HepG2 (cell line): ENCODE results near the gene CPM. TPM values are rescaled to one million over a fixed set of nuclear protein-coding genes. Genes with fewer than 3 reads are reported as not detected.

Experiments used
- ARID2 ChIP-seq: sonication (generic); formaldehyde crosslinking; IDR thresholded peaks from 2 replicates; pipeline ENCODE4 v1.8.1; 2022; ENCODE audit warnings: mild to moderate bottlenecking, missing genetic modification reagents, borderline replicate concordance
- ATF7 ChIP-seq, 2 experiments: fragments of 450-650 bp in 1 of 2; sonication (generic) in 1 of 2; formaldehyde crosslinking in 1 of 2; IDR thresholded peaks; 2 replicates each; pipeline versions ENCODE4 v1.4.0 to v1.6.1; 2016 to 2020; ENCODE audit warnings: antibody characterized with exemption in 1 of 2, mild to moderate bottlenecking in 1 of 2, missing genetic modification reagents in 1 of 2
- JUND ChIP-seq: sonication (generic); formaldehyde crosslinking; IDR thresholded peaks from 2 replicates; pipeline ENCODE4 v1.8.0; 2022; ENCODE audit warnings: mild to moderate bottlenecking, missing genetic modification reagents
- REPIN1 ChIP-seq: sonication (generic); formaldehyde crosslinking; IDR thresholded peaks from 2 replicates; pipeline ENCODE4 v1.8.0; 2022; ENCODE audit warnings: missing genetic modification reagents, low read depth, mild to moderate bottlenecking, borderline replicate concordance
- REXO4 ChIP-seq: sonication (generic); formaldehyde crosslinking; IDR thresholded peaks from 2 replicates; pipeline ENCODE4 v1.8.0; 2022; ENCODE audit warnings: missing genetic modification reagents, mild to moderate bottlenecking, borderline replicate concordance
- RFX3 ChIP-seq: IDR thresholded peaks from 2 replicates; pipeline ENCODE4 v1.6.1; 2016; ENCODE audit warnings: missing biosample characterization, missing genetic modification reagents
- SP1 ChIP-seq, 2 experiments: fragments of 450-650 bp in 1 of 2; sonication (generic) in 1 of 2; formaldehyde crosslinking in 1 of 2; IDR thresholded peaks; 2 replicates each; pipeline versions ENCODE4 v1.4.0 to v1.6.1; 2016 to 2020; ENCODE audit warnings: missing genetic modification reagents in 1 of 2
- SRSF1 ChIP-seq: fragments of 200-400 bp; formaldehyde crosslinking; optimal IDR thresholded peaks from 2 replicates; pipeline ENCODE3; 2017; ENCODE audit warnings: mild to moderate bottlenecking, low read depth, low read length, moderate library complexity
- SRY ChIP-seq: sonication (generic); formaldehyde crosslinking; IDR thresholded peaks from 2 replicates; pipeline ENCODE4 v1.8.0; 2022; ENCODE audit warnings: mild to moderate bottlenecking, missing genetic modification reagents
- TAF1 ChIP-seq: sonication (generic); formaldehyde crosslinking; IDR thresholded peaks from 2 replicates; pipeline ENCODE4 v1.4.0; 2020; ENCODE audit warnings: missing genetic modification reagents
- YEATS4 ChIP-seq: sonication (generic); formaldehyde crosslinking; IDR thresholded peaks from 2 replicates; pipeline ENCODE4 v1.4.0; 2020; ENCODE audit warnings: missing genetic modification reagents, borderline replicate concordance
- ZBED4 ChIP-seq: sonication (generic); formaldehyde crosslinking; IDR thresholded peaks from 2 replicates; pipeline ENCODE4 v1.4.0; 2020; ENCODE audit warnings: missing genetic modification reagents, borderline replicate concordance
- ZFP62 ChIP-seq: sonication (generic); formaldehyde crosslinking; IDR thresholded peaks from 2 replicates; pipeline ENCODE4 v1.4.0; 2020; ENCODE audit warnings: missing genetic modification reagents
- ZKSCAN8 ChIP-seq: IDR thresholded peaks from 2 replicates; pipeline ENCODE4 v1.6.1; 2016; ENCODE audit warnings: borderline replicate concordance, missing genetic modification reagents, missing compliant biosample characterization
- ZMAT3 ChIP-seq: sonication (generic); formaldehyde crosslinking; conservative IDR thresholded peaks from 2 replicates; pipeline ENCODE4 v1.7.0; 2021; ENCODE audit warnings: missing genetic modification reagents
- ZNF383 ChIP-seq: sonication (generic); formaldehyde crosslinking; IDR thresholded peaks from 2 replicates; pipeline ENCODE4 v1.4.0; 2020; ENCODE audit warnings: missing genetic modification reagents, mild to moderate bottlenecking, borderline replicate concordance
- ZNF574 ChIP-seq: sonication (generic); formaldehyde crosslinking; IDR thresholded peaks from 2 replicates; pipeline ENCODE4 v1.4.0; 2020; ENCODE audit warnings: missing genetic modification reagents
- ZNF704 ChIP-seq: sonication (generic); formaldehyde crosslinking; IDR thresholded peaks from 2 replicates; pipeline ENCODE4 v1.8.1; 2023; ENCODE audit warnings: mild to moderate bottlenecking, inconsistent platforms, moderate library complexity, missing genetic modification reagents, borderline replicate concordance
- ZNF709 ChIP-seq: sonication (generic); formaldehyde crosslinking; IDR thresholded peaks from 2 replicates; pipeline ENCODE4 v1.5.0; 2020; ENCODE audit warnings: mild to moderate bottlenecking, missing genetic modification reagents
- ZNF782 ChIP-seq: sonication (generic); formaldehyde crosslinking; IDR thresholded peaks from 2 replicates; pipeline ENCODE4 v1.4.0; 2020; ENCODE audit warnings: missing genetic modification reagents, mild to moderate bottlenecking, borderline replicate concordance
- ZNF792 ChIP-seq: IDR thresholded peaks from 2 replicates; pipeline ENCODE4 v1.6.1; 2016
- polyA plus RNA-seq, 8 experiments: library from polyadenylated mRNA; depleted of rRNA in 3 of 8; stranded (reverse) in 7 of 8; unstranded in 1 of 8; fragments of >200 nt; fragmentation: Illumina TruSeq in 4 of 8; extraction: Trizol in 4 of 8; gene quantifications; 2 replicates each; pipeline versions ENCODE4 v1.2.1 to v1.2.3, GENCODE V29; 2011 to 2016; ENCODE audit warnings: low read depth in 4 of 8, missing spikeins in 1 of 8, mixed read lengths in 1 of 8; ENCODE audit not compliant: insufficient read depth in 1 of 8
- total RNA-seq, 5 experiments: library from RNA; depleted of rRNA; stranded (reverse); fragments of >200 nt; fragmentation: Illumina TruSeq; extraction: Trizol; gene quantifications; 2 replicates each; pipeline ENCODE4 v1.2.3, GENCODE V29; 2016; ENCODE audit warnings: low read depth in 1 of 5

CPM gene
- total and polyA plus RNA-seq, 2 of the 13 experiments (the other 11 are each of a cell fraction or from before 2014, with no cell fraction given) = not detected

- TF ChIP-seq ZMAT3 (CRISPR knock-in tag) = no peak
- TF ChIP-seq SRY (CRISPR knock-in tag) = peak; percentile 90
- TF ChIP-seq TAF1 (CRISPR knock-in tag) = peak; percentile 90
- TF ChIP-seq ZNF383 (CRISPR knock-in tag) = 0 out of 2 replicates have a peak, but pooled peaks have one; percentile 62
- no peak for TF ChIP-seq ZNF792 (CRISPR knock-in tag)
- TF ChIP-seq RFX3 (CRISPR knock-in tag) = no peak
- TF ChIP-seq REXO4 = no peak
- TF ChIP-seq ATF7 (IDR thresholded peaks at IDR 0.05) = no peak
- TF ChIP-seq ATF7 (CRISPR knock-in tag; IDR thresholded peaks at IDR 0.05) = peak; percentile 61; the same call in 1 of the 2 replicates
- TF ChIP-seq ZNF704 = 0 out of 2 replicates have a peak, but pooled peaks have one; percentile 68
- TF ChIP-seq ZKSCAN8 (CRISPR knock-in tag) = peak; percentile 75
- TF ChIP-seq ZFP62 = no peak
- no peak for TF ChIP-seq SRSF1
- TF ChIP-seq REPIN1 (CRISPR knock-in tag) = peak; percentile 58
- TF ChIP-seq SP1 (IDR thresholded peaks at IDR 0.05) = no peak
- TF ChIP-seq SP1 (CRISPR knock-in tag; IDR thresholded peaks at IDR 0.05) = peak; percentile 66
- TF ChIP-seq JUND (CRISPR knock-in tag) = peak; percentile 63
- TF ChIP-seq ZNF782 (CRISPR knock-in tag) = peak; percentile 69; the same call in 1 of the 2 replicates
- TF ChIP-seq ZBED4 (CRISPR knock-in tag) = no peak
- no peak; the same call in 1 of the 2 replicates for TF ChIP-seq ARID2
- peak; percentile 81 for TF ChIP-seq YEATS4 (CRISPR knock-in tag)
- peak; percentile 62; the same call in 1 of the 2 replicates for TF ChIP-seq ZNF709 (CRISPR knock-in tag)
- peak; percentile 85 for TF ChIP-seq ZNF574 (CRISPR knock-in tag)
Measured at GRCh38 chr12:68804657-68805591, 128.0 kb downstream of the CPM start (continued).
